ENCODE measurements around the gene ZNF846.
A peak's percentile ranks its signal among the peaks of the same experiment; 100 is the strongest.
"Not testable (repeated sequence)": the region's sequence is repeated elsewhere in the genome, so short reads cannot be mapped to it uniquely, and the experiment has no call there.

Gene ZNF846

GRCh38 chr19:9791552-9792205, 23.1 kb upstream of the ZNF846 start:
- ATAC-seq (replicated peaks; ENCODE audit: extremely low read depth, poor library complexity, severe bottlenecking) (peak; percentile 39), DNase-seq (ENCODE audit: low spot score in 2 of 2) (peak; percentile 74 to 84)
- peaks cover 36% of the 10 kb centered on the region for H3K4me1 Mint-ChIP-seq
- peaks cover 18% of the 10 kb centered on the region for H3K36me3 Mint-ChIP-seq (ENCODE audit: insufficient read depth)
- H3K4me3 Mint-ChIP-seq: peak overlapping the region; percentile 88
- no peaks in the 10 kb centered on the region for H3K27me3 Mint-ChIP-seq
- peak overlapping the region; percentile 97 for H3K27ac Mint-ChIP-seq (ENCODE audit: low read depth)
- H3K9me3 Mint-ChIP-seq: no peaks in the 10 kb centered on the region

GRCh38 chr19:9791073-9791367, 22.5 kb upstream of the ZNF846 start:
- peak overlapping the region; percentile 97 for H3K27ac Mint-ChIP-seq (ENCODE audit: low read depth)
- H3K4me3 Mint-ChIP-seq: peak overlapping the region; percentile 88
- DNase-seq (ENCODE audit: low spot score in 2 of 2); H3K27me3 Mint-ChIP-seq; H3K9me3 Mint-ChIP-seq; ATAC-seq (replicated peaks; ENCODE audit: extremely low read depth, poor library complexity, severe bottlenecking): not testable (repeated sequence)
- peaks cover 36% of the 10 kb centered on the region for H3K4me1 Mint-ChIP-seq
- peaks cover 17% of the 10 kb centered on the region for H3K36me3 Mint-ChIP-seq (ENCODE audit: insufficient read depth)

GRCh38 chr19:9789579-9789978, 21.0 kb upstream of the ZNF846 start:
- not testable (repeated sequence) for ATAC-seq (replicated peaks; ENCODE audit: extremely low read depth, poor library complexity, severe bottlenecking); H3K27me3 Mint-ChIP-seq; DNase-seq (ENCODE audit: low spot score in 2 of 2); H3K9me3 Mint-ChIP-seq; H3K4me3 Mint-ChIP-seq; H3K27ac Mint-ChIP-seq (ENCODE audit: low read depth)
- Mint-ChIP-seq H3K4me1 (peaks cover 46% of the 10 kb centered on the region), H3K36me3 (ENCODE audit: insufficient read depth) (peaks cover 20% of the 10 kb centered on the region)

GRCh38 chr19:9789066-9789465, 20.5 kb upstream of the ZNF846 start:
- Mint-ChIP-seq H3K27ac (ENCODE audit: low read depth) (no peak overlapping the region), H3K4me1 (peaks cover 50% of the 10 kb centered on the region), H3K36me3 (ENCODE audit: insufficient read depth) (peaks cover 19% of the 10 kb centered on the region), H3K4me3 (no peak overlapping the region), H3K9me3 (no peaks in the 10 kb centered on the region), H3K27me3 (no peaks in the 10 kb centered on the region)
- ATAC-seq (replicated peaks; ENCODE audit: extremely low read depth, poor library complexity, severe bottlenecking) (no peak), DNase-seq (ENCODE audit: low spot score in 2 of 2) (no peak)

GRCh38 chr19:9788604-9789003, 20.1 kb upstream of the ZNF846 start:
- not testable (repeated sequence) for ATAC-seq (replicated peaks; ENCODE audit: extremely low read depth, poor library complexity, severe bottlenecking); H3K27me3 Mint-ChIP-seq; H3K27ac Mint-ChIP-seq (ENCODE audit: low read depth); DNase-seq (ENCODE audit: low spot score in 2 of 2); H3K9me3 Mint-ChIP-seq; H3K4me3 Mint-ChIP-seq
- Mint-ChIP-seq H3K36me3 (ENCODE audit: insufficient read depth) (peaks cover 20% of the 10 kb centered on the region), H3K4me1 (peaks cover 54% of the 10 kb centered on the region)

- no peak for DNase-seq (ENCODE audit: low spot score in 2 of 2)
- Mint-ChIP-seq H3K9me3 (no peaks in the 10 kb centered on the region), H3K4me3 (peak overlapping the region; percentile 87), H3K27ac (ENCODE audit: low read depth) (peak overlapping the region; percentile 98), H3K27me3 (no peaks in the 10 kb centered on the region), H3K4me1 (peaks cover 40% of the 10 kb centered on the region), H3K36me3 (ENCODE audit: insufficient read depth) (peaks cover 11% of the 10 kb centered on the region)
- no peak for ATAC-seq (replicated peaks; ENCODE audit: extremely low read depth, poor library complexity, severe bottlenecking)
These were observed 18.3 kb upstream of the ZNF846 start for GRCh38 chr19:9786819-9787218.

- Mint-ChIP-seq H3K27ac (ENCODE audit: low read depth) (peak overlapping the region; percentile 98), H3K36me3 (ENCODE audit: insufficient read depth) (peaks cover 9% of the 10 kb centered on the region), H3K4me3 (peak overlapping the region; percentile 87), H3K27me3 (no peaks in the 10 kb centered on the region), H3K9me3 (no peaks in the 10 kb centered on the region), H3K4me1 (peaks cover 35% of the 10 kb centered on the region)
- ATAC-seq (replicated peaks; ENCODE audit: extremely low read depth, poor library complexity, severe bottlenecking) (no peak), DNase-seq (ENCODE audit: low spot score in 2 of 2) (no peak)
These were observed 17.8 kb upstream of the ZNF846 start for GRCh38 chr19:9786342-9786741.

- H3K36me3 Mint-ChIP-seq (ENCODE audit: insufficient read depth): peaks cover 9% of the 10 kb centered on the region
These were observed 17.1 kb upstream of the ZNF846 start for GRCh38 chr19:9785367-9786331.

GRCh38 chr19:9784163-9784496, 15.6 kb upstream of the ZNF846 start:
- not testable (repeated sequence) for ATAC-seq (replicated peaks; ENCODE audit: extremely low read depth, poor library complexity, severe bottlenecking); DNase-seq (ENCODE audit: low spot score in 2 of 2); H3K27me3 Mint-ChIP-seq; H3K9me3 Mint-ChIP-seq; H3K27ac Mint-ChIP-seq (ENCODE audit: low read depth)
- Mint-ChIP-seq H3K4me3 (peak overlapping the region; percentile 8), H3K36me3 (ENCODE audit: insufficient read depth) (peaks cover 13% of the 10 kb centered on the region), H3K4me1 (peaks cover 28% of the 10 kb centered on the region)

More at GRCh38 chr19:9785367-9786331, 17.1 kb upstream of the ZNF846 start:
- Mint-ChIP-seq H3K27me3 (no peaks in the 10 kb centered on the region), H3K9me3 (no peaks in the 10 kb centered on the region), H3K27ac (ENCODE audit: low read depth) (peak overlapping the region; percentile 98), H3K4me3 (peak overlapping the region; percentile 87), H3K4me1 (peaks cover 33% of the 10 kb centered on the region)
- ATAC-seq (replicated peaks; ENCODE audit: extremely low read depth, poor library complexity, severe bottlenecking): peak; percentile 76
- DNase-seq (ENCODE audit: low spot score in 2 of 2): peak; percentile 82 to 84

- Mint-ChIP-seq H3K27ac (ENCODE audit: low read depth) (no peak overlapping the region), H3K4me3 (no peak overlapping the region), H3K27me3 (no peaks in the 10 kb centered on the region), H3K4me1 (peaks cover 28% of the 10 kb centered on the region), H3K36me3 (ENCODE audit: insufficient read depth) (peaks cover 14% of the 10 kb centered on the region), H3K9me3 (no peaks in the 10 kb centered on the region)
- ATAC-seq (replicated peaks; ENCODE audit: extremely low read depth, poor library complexity, severe bottlenecking) (no peak), DNase-seq (ENCODE audit: low spot score in 2 of 2) (no peak)
These were observed 13.8 kb upstream of the ZNF846 start for GRCh38 chr19:9782338-9782737.

- H3K4me3 Mint-ChIP-seq: no peak overlapping the region
- no peaks in the 10 kb centered on the region for H3K4me1 Mint-ChIP-seq
- ATAC-seq (replicated peaks; ENCODE audit: extremely low read depth, poor library complexity, severe bottlenecking): no peak
- no peaks in the 10 kb centered on the region for H3K27me3 Mint-ChIP-seq
- DNase-seq (ENCODE audit: low spot score in 2 of 2): no peak
- no peaks in the 10 kb centered on the region for H3K9me3 Mint-ChIP-seq
- peaks cover 8% of the 10 kb centered on the region for H3K36me3 Mint-ChIP-seq (ENCODE audit: insufficient read depth)
- H3K27ac Mint-ChIP-seq (ENCODE audit: low read depth): no peak overlapping the region
These were observed 10.7 kb downstream of the ZNF846 start for GRCh38 chr19:9757544-9758501.

- H3K36me3 Mint-ChIP-seq (ENCODE audit: insufficient read depth): peaks cover 4% of the 10 kb centered on the region
- no peak for ATAC-seq (replicated peaks; ENCODE audit: extremely low read depth, poor library complexity, severe bottlenecking)
- no peaks in the 10 kb centered on the region for H3K4me1 Mint-ChIP-seq
These were observed 15.7 kb downstream of the ZNF846 start for GRCh38 chr19:9752701-9753443.

More at GRCh38 chr19:9752701-9753443, 15.7 kb downstream of the ZNF846 start:
- Mint-ChIP-seq H3K27me3 (no peaks in the 10 kb centered on the region), H3K4me3 (no peak overlapping the region), H3K9me3 (peaks cover 12% of the 10 kb centered on the region), H3K27ac (ENCODE audit: low read depth) (no peak overlapping the region)
- no peak for DNase-seq (ENCODE audit: low spot score in 2 of 2)

Measured in central memory CD8-positive, alpha-beta T cell (primary cell).